Effector CD8-positive, alpha-beta T cell (primary cell): ENCODE results near the gene CCDC190.
"Not testable (repeated sequence)": the region's sequence is repeated elsewhere in the genome, so short reads cannot be mapped to it uniquely, and the experiment has no call there.

ENCODE experiments used
- DNase-seq: peaks from one replicate; lab custom pipeline; 2025; lab: John Stamatoyannopoulos, UW
- total RNA-seq, 4 experiments: gene quantifications; one replicate each; lab custom pipeline; 2026; lab: John Stamatoyannopoulos, UW

Gene CCDC190
- total RNA-seq = 0 to 0.18 (median 0) reads per million in 4 experiments

GRCh38 chr1:162861101-162861500 is at the start of gene CCDC190:
Gene CCDC190, minus strand, starts transcription at chr1:162861175. Its CDS starts 1,529 bp downstream, at chr1:162859646.
- no peak for DNase-seq

DNA sequence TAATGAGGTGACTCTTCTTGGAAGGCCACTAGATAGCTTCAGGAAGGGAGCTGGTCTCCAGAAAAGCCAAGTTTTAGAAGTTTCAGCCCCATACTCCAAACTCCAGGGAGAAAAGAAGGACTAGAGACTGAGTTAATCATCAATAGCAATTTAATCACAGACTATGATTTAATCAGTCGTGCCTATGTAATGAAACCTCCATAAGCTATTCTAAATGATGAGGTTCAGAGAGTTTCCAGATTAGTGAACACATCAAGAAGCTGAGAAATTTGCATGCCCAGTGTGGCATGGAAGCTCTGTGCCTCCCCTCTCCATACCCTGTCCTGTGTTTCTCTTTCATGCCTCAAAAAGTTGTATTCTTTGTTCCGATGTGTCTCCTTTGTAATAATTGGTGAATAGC is 49.2 kb upstream of the CCDC190 start:
- DNase-seq = no peak

- no peak for DNase-seq
These were observed 47.8 kb upstream of the CCDC190 start for GRCh38 chr1:162908780-162909179.

DNA sequence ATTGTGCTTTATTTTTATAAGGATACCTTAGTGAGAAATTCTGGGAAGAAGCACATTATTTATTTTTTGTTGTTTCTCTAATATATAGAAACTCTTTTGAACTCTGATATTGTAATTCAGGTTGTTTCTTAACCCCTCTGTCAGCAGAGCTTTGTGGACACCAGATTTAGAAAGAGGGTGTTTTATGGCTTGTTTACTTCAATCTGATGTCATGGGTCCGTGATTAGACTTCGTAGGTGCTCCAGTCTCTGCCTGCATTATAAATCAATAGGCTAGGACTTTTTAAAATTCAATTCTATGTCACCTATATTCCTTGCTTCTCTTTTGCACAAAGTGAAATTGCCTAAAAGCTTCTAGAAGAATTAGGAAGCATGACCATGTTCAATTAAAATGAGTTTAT is 47.3 kb upstream of the CCDC190 start:
- no peak for DNase-seq

- DNase-seq = no peak
These were observed 45.5 kb upstream of the CCDC190 start for GRCh38 chr1:162906485-162906884.

DNA sequence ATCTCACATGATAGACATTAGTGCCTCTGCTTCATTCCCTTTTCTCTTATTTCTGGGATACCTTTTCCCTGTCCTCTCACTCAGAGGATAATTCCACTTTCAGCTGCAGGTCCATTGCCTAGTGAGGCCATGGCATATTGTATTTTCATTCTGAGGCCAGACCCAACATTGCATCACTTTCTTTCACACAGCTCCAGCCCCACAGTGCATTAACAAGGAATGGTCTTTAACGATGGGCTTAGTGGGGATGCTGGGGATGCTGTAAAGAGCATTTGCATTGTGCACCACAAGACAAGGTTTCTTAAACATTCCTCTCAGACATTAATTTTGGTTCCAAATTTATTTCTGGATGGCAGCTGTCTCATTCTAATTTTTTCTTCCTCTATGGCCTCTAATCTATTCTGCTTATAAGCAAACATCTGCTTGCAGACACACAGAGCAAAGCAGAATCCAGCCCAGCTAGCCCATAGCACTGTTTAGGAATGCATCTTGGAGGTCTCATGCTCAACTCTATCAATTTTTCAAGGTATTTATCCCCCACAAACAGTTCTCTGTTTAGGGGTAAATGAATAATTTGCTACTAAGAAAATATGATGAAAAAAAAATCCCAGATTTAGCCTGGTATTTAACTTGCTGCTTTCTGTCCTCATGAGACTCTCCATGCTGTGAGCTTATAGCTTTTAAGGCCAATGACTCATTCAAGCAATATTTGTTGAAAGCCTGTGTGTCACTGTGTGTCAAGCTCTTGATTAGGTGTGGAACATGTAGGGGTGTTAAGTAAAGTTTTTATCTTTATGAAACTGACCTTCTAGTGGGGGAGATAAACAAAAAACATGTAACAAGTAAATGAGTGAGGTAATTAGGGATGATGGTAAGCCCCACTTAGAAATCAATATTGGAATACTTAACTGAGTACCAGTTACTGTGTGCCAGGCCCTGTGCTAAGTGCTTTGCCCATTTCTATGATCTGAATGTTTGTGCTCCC is 44.5 kb upstream of the CCDC190 start:
- DNase-seq = no peak

- no peak for DNase-seq
These were observed 43.6 kb upstream of the CCDC190 start for GRCh38 chr1:162904579-162904978.

DNA sequence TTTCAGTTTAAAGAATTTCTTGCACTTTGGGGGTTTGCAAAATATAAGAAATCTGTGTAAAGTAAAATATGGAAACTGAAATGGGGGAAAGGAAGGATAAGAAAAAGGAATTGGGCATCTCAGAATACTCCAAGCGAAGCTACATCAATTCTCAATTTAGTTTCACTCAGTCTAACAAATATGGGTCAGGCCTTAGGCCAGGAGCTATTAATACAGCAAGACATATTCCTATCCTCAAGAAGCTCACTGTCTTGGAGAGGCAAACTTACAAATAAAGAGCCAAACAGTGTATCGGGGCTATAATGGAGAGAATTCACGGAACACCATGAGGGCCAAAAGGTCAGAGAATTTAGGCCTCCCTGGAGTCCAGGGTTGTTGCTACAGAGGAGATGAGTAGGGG is 43.0 kb upstream of the CCDC190 start:
- no peak for DNase-seq

DNA sequence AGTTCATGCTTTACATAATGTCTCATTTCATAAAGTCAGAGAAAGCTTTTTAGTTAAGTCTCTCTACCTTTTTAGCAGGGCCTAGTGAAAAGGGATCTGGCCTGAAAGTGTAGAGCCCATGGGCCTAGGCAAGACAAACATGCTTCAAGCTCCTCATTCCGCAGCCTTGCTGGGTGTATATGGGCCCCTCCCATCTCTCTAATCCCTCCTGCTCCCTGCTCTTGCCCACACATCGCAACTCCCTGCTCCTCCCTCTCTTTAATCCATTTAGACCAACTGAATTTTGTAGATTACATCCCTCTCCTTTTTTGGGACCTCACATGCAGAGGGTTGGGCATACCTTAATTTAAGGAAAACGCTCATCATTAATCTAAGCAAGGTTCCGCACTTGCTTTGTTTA is 42.3 kb upstream of the CCDC190 start:
- DNase-seq = no peak

- DNase-seq = no peak
These were observed 41.4 kb upstream of the CCDC190 start for GRCh38 chr1:162902416-162902815.

DNA sequence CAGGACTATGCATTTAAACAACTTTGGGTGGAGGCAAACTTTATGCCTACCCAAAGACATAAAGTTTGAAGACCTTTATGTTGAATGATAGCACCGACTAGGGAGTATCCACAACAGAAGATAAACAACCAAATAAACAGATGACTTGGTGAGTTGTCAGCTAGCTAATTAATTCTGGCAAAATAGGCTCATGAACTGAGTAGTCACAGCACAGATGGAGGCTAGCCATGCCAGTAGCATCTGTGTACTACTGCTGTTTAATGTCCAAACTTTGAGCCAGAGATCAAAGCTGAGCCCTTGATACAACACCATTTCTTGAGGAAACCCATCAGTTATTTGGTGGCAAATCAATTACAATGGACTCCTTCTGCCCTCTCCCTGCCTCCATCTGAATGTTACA is 40.3 kb upstream of the CCDC190 start:
- DNase-seq = no peak

DNA sequence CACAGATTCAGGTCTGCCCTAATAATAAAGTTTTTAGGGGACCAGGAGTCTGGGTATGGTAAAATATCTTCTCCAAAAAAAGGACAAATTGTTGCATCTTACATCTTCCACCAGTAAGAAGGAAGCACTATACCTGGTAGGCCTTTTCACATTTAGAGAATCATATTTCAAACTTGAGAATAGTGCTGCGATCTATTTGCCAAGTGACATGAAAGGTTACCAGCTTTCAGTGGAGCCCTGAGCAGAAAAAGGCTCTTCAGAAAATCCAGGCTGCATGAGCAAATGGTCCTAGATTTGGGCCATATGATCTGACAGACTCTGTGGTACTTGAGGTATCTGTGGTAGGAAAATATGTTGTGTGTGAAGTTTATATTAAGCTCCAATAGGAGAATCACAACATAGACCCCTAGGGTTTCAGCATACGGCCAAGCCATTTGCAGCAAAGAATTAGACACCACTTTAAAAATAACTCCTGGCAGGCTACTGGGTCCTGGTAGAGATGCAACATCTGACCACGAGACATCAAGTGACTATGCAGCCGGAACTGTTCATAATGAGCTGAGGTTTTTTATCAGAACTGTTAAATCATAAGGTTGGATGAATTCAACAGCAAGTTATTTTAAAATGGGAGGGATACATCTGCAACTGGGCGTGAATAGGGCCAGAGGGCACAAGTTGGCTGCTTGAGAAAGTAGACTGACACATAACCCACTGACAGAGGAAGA is 38.6 kb upstream of the CCDC190 start:
- no peak for DNase-seq

GRCh38 chr1:162893612-162893908 is 32.6 kb upstream of the CCDC190 start:
- no peak for DNase-seq

DNA sequence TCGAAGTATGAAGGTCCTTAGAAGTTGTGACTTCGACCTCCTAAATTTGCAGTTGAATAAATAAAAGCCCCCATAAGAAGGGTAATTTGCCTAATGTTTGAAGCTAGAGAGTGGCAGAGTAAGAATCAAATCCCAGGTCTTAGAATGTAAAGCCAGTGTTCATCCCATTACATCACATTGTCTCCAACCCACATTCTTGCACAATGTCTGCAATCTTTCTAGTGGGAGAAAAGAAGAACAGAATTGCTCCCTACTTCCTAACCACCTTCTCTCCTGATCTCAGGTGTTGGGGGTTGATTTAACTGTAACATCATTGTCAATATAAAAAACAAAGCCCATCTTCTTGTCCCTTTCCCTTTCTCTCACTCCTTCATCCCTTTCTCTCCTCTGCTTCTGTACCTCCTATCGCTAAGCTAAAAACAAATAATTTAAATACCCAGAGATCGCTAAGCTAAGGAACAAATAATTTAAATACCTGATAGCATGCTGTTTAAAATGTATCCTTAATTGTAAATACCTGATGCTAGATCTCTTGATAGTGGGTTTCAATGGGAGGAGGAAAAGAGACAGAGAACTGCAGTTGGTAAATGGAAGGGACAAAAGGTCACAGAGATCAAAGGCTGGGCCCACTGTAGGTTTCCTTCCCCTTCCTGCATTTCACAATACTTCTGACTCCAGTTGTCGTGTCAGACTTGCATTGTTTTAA is 32.1 kb upstream of the CCDC190 start:
- DNase-seq = no peak

GRCh38 chr1:162889989-162890388 is 29.0 kb upstream of the CCDC190 start:
- no peak for DNase-seq

GRCh38 chr1:162886705-162887104 is 25.7 kb upstream of the CCDC190 start:
- no peak for DNase-seq

- no peak for DNase-seq
These were observed 24.3 kb upstream of the CCDC190 start for GRCh38 chr1:162885265-162885664.

- DNase-seq = no peak
These were observed 23.9 kb upstream of the CCDC190 start for GRCh38 chr1:162884831-162885230.

- no peak for DNase-seq
These were observed 21.3 kb upstream of the CCDC190 start for GRCh38 chr1:162882248-162882674.

DNA sequence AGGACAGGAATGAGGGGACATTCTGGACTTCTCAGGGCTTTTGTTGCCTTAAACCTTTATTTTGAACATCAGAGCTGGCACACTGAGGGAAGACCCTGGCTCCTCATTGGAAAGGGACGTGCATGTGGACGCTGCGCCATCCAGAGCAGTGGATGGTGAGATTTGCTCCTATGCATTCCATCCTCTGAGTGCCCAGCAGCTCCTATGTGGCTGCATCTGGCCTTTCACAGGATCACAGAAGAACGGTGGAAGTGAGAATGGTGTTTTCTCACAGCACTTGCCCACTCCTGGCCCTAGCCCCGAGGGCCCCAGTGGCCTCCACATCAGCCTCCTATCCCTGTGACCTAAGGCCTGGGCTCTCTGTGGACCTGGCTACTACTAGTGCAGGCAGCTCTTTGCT is 20.6 kb upstream of the CCDC190 start:
- no peak for DNase-seq

GRCh38 chr1:162880617-162881016 is 19.6 kb upstream of the CCDC190 start:
- DNase-seq = not testable (repeated sequence)

DNA sequence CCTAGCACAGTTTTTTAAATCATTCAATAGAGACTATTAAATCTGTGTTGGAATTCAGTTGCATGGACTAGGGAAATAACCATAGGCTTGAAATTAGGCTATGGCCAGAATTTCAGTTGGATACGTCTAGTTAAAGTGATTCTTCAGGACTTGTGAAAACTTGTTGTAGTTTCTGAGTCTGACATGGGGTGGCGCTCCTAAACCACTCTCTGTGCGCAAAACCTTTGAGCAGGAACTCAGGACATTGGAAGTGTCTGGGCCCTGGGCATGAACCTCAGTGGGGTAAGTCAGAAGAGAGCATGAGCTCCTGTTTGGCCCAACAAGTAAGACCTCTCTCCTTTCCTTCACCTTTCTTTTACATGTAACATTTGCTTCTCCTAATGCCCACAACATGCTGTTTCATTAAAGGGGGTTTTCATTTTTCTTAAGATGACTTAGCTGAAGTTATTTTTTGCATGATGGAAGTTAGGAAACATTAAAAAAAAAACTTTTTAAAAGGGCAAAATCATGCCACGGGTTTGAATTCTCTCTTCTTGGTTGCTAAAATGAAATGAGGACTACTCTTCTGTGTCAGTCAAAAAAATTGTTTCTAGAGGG is 17.1 kb upstream of the CCDC190 start:
- no peak for DNase-seq
